Natural killer cell (primary cell): ENCODE results near the gene IFNA14. TPM values are rescaled to one million over a fixed set of nuclear protein-coding genes. Genes with fewer than 3 reads are reported as not detected.
A peak's percentile ranks its signal among the peaks of the same experiment; 100 is the strongest.
"Not testable (repeated sequence)": the region's sequence is repeated elsewhere in the genome, so short reads cannot be mapped to it uniquely, and the experiment has no call there.

Experiments
- ATAC-seq, 3 donors: fragments of 150-1000 bp in 2 of 3; fragments of 200-7000 bp in 1 of 3; cut with Tn5 transposase; 1 replicate in 1 of 3; 2 replicates in 2 of 3; pipeline ENCODE4 v1.10.0; 2021; ENCODE audit warnings: mild to moderate bottlenecking in 2 of 3, moderate library complexity in 2 of 3
- DNase-seq, 2 donors: peaks; one replicate each; pipeline versions ENCODE4 v3.0.0 to v3.0.0-alpha.2; 2013 to 2021; ENCODE audit warnings: mixed read lengths in 1 of 2
- H3K27ac ChIP-seq: one replicate; pipeline ENCODE4 v1.5.1; 2013; ENCODE audit warnings: mild to moderate bottlenecking, low read length
- H3K27me3 ChIP-seq: one replicate; pipeline ENCODE4 v1.6.1; 2013; ENCODE audit warnings: low read length; ENCODE audit not compliant: control insufficient read depth, insufficient read depth
- H3K36me3 ChIP-seq: one replicate; pipeline ENCODE4 v1.6.1; 2013; ENCODE audit warnings: low read length; ENCODE audit not compliant: control insufficient read depth, insufficient read depth
- H3K4me1 ChIP-seq: one replicate; pipeline ENCODE4 v1.6.1; 2013; ENCODE audit warnings: low read length; ENCODE audit not compliant: control insufficient read depth, insufficient read depth
- H3K4me3 ChIP-seq: one replicate; pipeline ENCODE4 v1.5.1; 2013; ENCODE audit warnings: low read length
- H3K9me3 ChIP-seq: one replicate; pipeline ENCODE4 v1.6.1; 2013; ENCODE audit warnings: low read length; ENCODE audit not compliant: control insufficient read depth, insufficient read depth
- H3K27ac Mint-ChIP-seq, 2 donors: one replicate each; pipeline ENCODE4 v1.8.0; 2022; ENCODE audit warnings: mild to moderate bottlenecking in 2 of 2, mixed read lengths in 2 of 2, moderate library complexity in 1 of 2
- H3K27me3 Mint-ChIP-seq, 2 donors: one replicate each; pipeline ENCODE4 v1.8.0; 2022; ENCODE audit warnings: low read depth in 2 of 2, mixed read lengths in 2 of 2
- H3K36me3 Mint-ChIP-seq: one replicate; pipeline ENCODE4 v1.8.0; 2022; ENCODE audit warnings: mixed read lengths
- H3K4me1 Mint-ChIP-seq, 2 donors: one replicate each; pipeline ENCODE4 v1.8.0; 2022; ENCODE audit warnings: mixed read lengths in 2 of 2
- H3K4me3 Mint-ChIP-seq: one replicate; pipeline ENCODE4 v1.8.0; 2022; ENCODE audit warnings: mild to moderate bottlenecking, moderate library complexity, mixed read lengths
- H3K9me3 Mint-ChIP-seq, 2 donors: one replicate each; pipeline ENCODE4 v1.8.0; 2022; ENCODE audit warnings: mixed read lengths in 2 of 2
- CTCF ChIP-seq: fragments of 200-600 bp; IDR thresholded peaks from one replicate; pipeline ENCODE4 v1.8.0; 2022; ENCODE audit warnings: antibody characterized with exemption
- WGBS: methylation state at CpG from one replicate; pipeline ENCODE4 v1.1.7; 2013; ENCODE audit warnings: missing lambda C conversion rate; ENCODE audit not compliant: insufficient coverage; 5-methylcytosine and 5-hydroxymethylcytosine counted together
- intact Hi-C: fragments of 100-400 bp; cut with micrococcal nuclease; formaldehyde crosslinking; loops from one replicate; pipeline ENCODE4 v1.14.2; 2022
- total RNA-seq, 4 donors: library from RNA; stranded (reverse); fragments of 120-200 nt in 1 of 4; gene quantifications; one replicate each; pipeline versions ENCODE4 v1.2.3 to v1.2.4, GENCODE V29; 2013 to 2022

The IFNA14 gene
- total RNA-seq, 3 donors from 2014 or later (not counting 1 experiment from before 2014, with no cell fraction given) = not detected

- H3K4me1 Mint-ChIP-seq = not testable (repeated sequence)
Observed at GRCh38 chr9:21194867-21195776, 44.7 kb downstream of the IFNA14 start.

More at GRCh38 chr9:21194867-21195776, 44.7 kb downstream of the IFNA14 start:
- intact Hi-C loops, H3K36me3 Mint-ChIP-seq, H3K4me3 ChIP-seq, H3K9me3 Mint-ChIP-seq, H3K4me1 ChIP-seq, H3K27ac ChIP-seq, H3K9me3 ChIP-seq, H3K36me3 ChIP-seq, H3K27me3 ChIP-seq, H3K27me3 Mint-ChIP-seq: not testable (repeated sequence)
- WGBS = 5% methylated on average over 1 of the region's 6 CpGs
- peak; percentile 61 for TF ChIP-seq CTCF
- Mint-ChIP-seq H3K27ac (peak overlapping the region; percentile 47 to 59), H3K4me3 (peak overlapping the region; percentile 71)
- ATAC-seq (peak; percentile 87 to 96 (median 95)), DNase-seq (peak in 1 of 2 donors; percentile 49)

Other genes starting within 250 kb of the IFNA14 start
- 10 to 100 TPM; 14.0 to 16.5 (median 14.4) TPM for gene HACD4, start 208.4 kb downstream of the IFNA14 start, total RNA-seq
- gene IFNB1, start 162.1 kb downstream of the IFNA14 start, total RNA-seq = not detected
- gene IFNW1, start 98.2 kb downstream of the IFNA14 start, total RNA-seq = not detected
- gene IFNA21, start 73.3 kb downstream of the IFNA14 start, total RNA-seq = not detected
- gene IFNA4, start 52.4 kb downstream of the IFNA14 start, total RNA-seq = not detected
- gene IFNA7, start 37.8 kb downstream of the IFNA14 start, total RNA-seq = not detected
- not detected for gene IFNA10, start 32.9 kb downstream of the IFNA14 start, total RNA-seq
- not detected for gene IFNA16, start 22.7 kb downstream of the IFNA14 start, total RNA-seq
- not detected for gene IFNA17, start 11.8 kb downstream of the IFNA14 start, total RNA-seq
- gene IFNA5, start 65.3 kb upstream of the IFNA14 start, total RNA-seq = not detected
- 10 to 100 TPM; 13.5 to 17.2 (median 13.6) TPM for gene KLHL9, start 95.4 kb upstream of the IFNA14 start, total RNA-seq
- not detected for gene IFNA6, start 110.9 kb upstream of the IFNA14 start, total RNA-seq
- not detected for gene IFNA13, start 128.1 kb upstream of the IFNA14 start, total RNA-seq
- gene IFNA2, start 145.4 kb upstream of the IFNA14 start, total RNA-seq = not detected
- gene IFNA8, start 169.1 kb upstream of the IFNA14 start, total RNA-seq = not detected
- gene IFNA1, start 200.4 kb upstream of the IFNA14 start, total RNA-seq = not detected
- gene IFNE, start 242.3 kb upstream of the IFNA14 start, total RNA-seq = not detected